AG10803 (cell line): ENCODE results near the gene CENPP.

Experiments used
- DNase-seq: peaks from one replicate; pipeline ENCODE4 v3.0.0; 2010; ENCODE audit warnings: low read depth
- H3K4me3 ChIP-seq: 2 replicates; pipeline ENCODE4 v1.5.1; 2011; ENCODE audit warnings: mild to moderate bottlenecking, low read length, control low read depth
- CTCF ChIP-seq: conservative IDR thresholded peaks from 2 replicates; pipeline ENCODE4 v1.5.1; 2011; ENCODE audit warnings: mild to moderate bottlenecking, low read length, control low read depth, inconsistent platforms

CENPP gene

GRCh38 chr9:92350740-92351133, 25.0 kb downstream of the CENPP start:
- no peak overlapping the region for H3K4me3 ChIP-seq
- TF ChIP-seq CTCF, result no peak
- no peak for DNase-seq

GRCh38 chr9:92353051-92353450, 27.3 kb downstream of the CENPP start:
- DNase-seq, result no peak
- no peak for TF ChIP-seq CTCF

GRCh38 chr9:92359394-92359995, 33.7 kb downstream of the CENPP start:
- no peak for TF ChIP-seq CTCF
- no peak for DNase-seq
- H3K4me3 ChIP-seq, result no peak overlapping the region

More at GRCh38 chr9:92353051-92353450, 27.3 kb downstream of the CENPP start:
- no peak overlapping the region for H3K4me3 ChIP-seq

GRCh38 chr9:92360083-92360482, 34.3 kb downstream of the CENPP start:
- no peak for TF ChIP-seq CTCF
- no peak overlapping the region for H3K4me3 ChIP-seq
- no peak for DNase-seq

GRCh38 chr9:92369075-92369474, 43.3 kb downstream of the CENPP start:
- no peak overlapping the region for H3K4me3 ChIP-seq
- no peak for TF ChIP-seq CTCF
- no peak for DNase-seq

GRCh38 chr9:92373167-92373566, 47.4 kb downstream of the CENPP start:
- no peak for DNase-seq
- TF ChIP-seq CTCF, result no peak
- no peak overlapping the region for H3K4me3 ChIP-seq

- H3K4me3 ChIP-seq, result no peak overlapping the region
- DNase-seq, result no peak
- no peak for TF ChIP-seq CTCF
These were observed 52.1 kb downstream of the CENPP start for GRCh38 chr9:92377876-92378275.
